OCI-LY3 (cell line): ENCODE measurements around the gene TUBB3.

ENCODE experiments used
- H2AFZ ChIP-seq: fragments of 200-600, 300-600 bp; shearing (Covaris generic); 2 replicates; pipeline ENCODE4 v1.6.0; 2014; ENCODE audit warnings: antibody characterized with exemption, low read depth, low read length
- H3K27ac ChIP-seq: fragments of 200-600, 300-600 bp; sonication (generic); 2 replicates; pipeline ENCODE4 v1.5.1; 2014; ENCODE audit warnings: mild to moderate bottlenecking, low read length, moderate library complexity, mixed read lengths
- H3K27me3 ChIP-seq: fragments of 200-600, 300-600 bp; sonication (generic); 2 replicates; pipeline ENCODE4 v1.6.1; 2014; ENCODE audit warnings: low read depth, low read length, mixed read lengths
- H3K36me3 ChIP-seq: fragments of 200-600, 300-600 bp; sonication (generic); replicated peaks from 2 replicates; pipeline ENCODE3; 2014; ENCODE audit warnings: low read depth, low read length, mixed read lengths
- H3K4me1 ChIP-seq: fragments of 300-600, 200-600 bp; sonication (generic); 2 replicates; pipeline ENCODE4 v1.6.1; 2014; ENCODE audit warnings: low read length, mixed read lengths
- H3K4me2 ChIP-seq: fragments of 200-600, 300-600 bp; sonication (generic); 2 replicates; pipeline ENCODE4 v1.6.1; 2014; ENCODE audit warnings: low read length, mixed read lengths
- H3K4me3 ChIP-seq: fragments of 300-600, 200-600 bp; sonication (generic); 2 replicates; pipeline ENCODE4 v1.5.1; 2014; ENCODE audit warnings: antibody characterized with exemption, mild to moderate bottlenecking, low read length, moderate library complexity
- H3K79me2 ChIP-seq: fragments of 300-600, 200-600 bp; shearing (Covaris generic); 2 replicates; pipeline ENCODE4 v1.6.1; 2014; ENCODE audit warnings: mild to moderate bottlenecking, low read length, mixed read lengths
- H3K9ac ChIP-seq: fragments of 300-600, 200-600 bp; shearing (Covaris generic); 2 replicates; pipeline ENCODE4 v1.6.0; 2014; ENCODE audit warnings: mild to moderate bottlenecking, low read length, moderate library complexity
- H3K9me3 ChIP-seq: fragments of 200-600, 300-600 bp; shearing (Covaris generic); 2 replicates; pipeline ENCODE4 v1.6.1; 2014; ENCODE audit warnings: low read length, mixed read lengths; ENCODE audit not compliant: insufficient read depth
- H4K20me1 ChIP-seq: fragments of 200-600, 300-600 bp; sonication (generic); 2 replicates; pipeline ENCODE4 v1.6.1; 2016; ENCODE audit warnings: low read length, mixed read lengths; ENCODE audit not compliant: insufficient read depth
- CTCF ChIP-seq: fragments of 200-600, 300-600 bp; sonication (generic); IDR thresholded peaks from 2 replicates; pipeline ENCODE4 v1.5.1; 2014; ENCODE audit warnings: antibody characterized with exemption, low read length, low read depth
- EZH2phosphoT487 ChIP-seq: fragments of 200-600 bp; shearing (Covaris generic); IDR thresholded peaks from 2 replicates; pipeline ENCODE4 v1.6.1; 2018; ENCODE audit warnings: antibody characterized with exemption, mixed run types, low read depth

Gene TUBB3

GRCh38 chr16:89949121-89949742 lies 26.1 kb downstream of the TUBB3 start:
- TF ChIP-seq EZH2phosphoT487 (no peak), CTCF (no peak)
- Histone ChIP-seq H3K27ac (no peak overlapping the region), H2AFZ (no peak overlapping the region), H4K20me1 (peaks cover 22% of the 10 kb centered on the region), H3K4me2 (peak overlapping the region; percentile 99), H3K4me3 (peak overlapping the region; percentile 97), H3K4me1 (peaks cover 66% of the 10 kb centered on the region), H3K9ac (peak overlapping the region; percentile 81), H3K36me3 (peaks cover 7% of the 10 kb centered on the region), H3K9me3 (no peaks in the 10 kb centered on the region), H3K27me3 (0 out of 2 replicates have a peak, but pooled peaks cover 3% of the 10 kb centered on the region), H3K79me2 (peaks cover 29% of the 10 kb centered on the region)

GRCh38 chr16:89949756-89950155 lies 26.6 kb downstream of the TUBB3 start:
- H2AFZ ChIP-seq: no peak overlapping the region
- no peak overlapping the region for H3K27ac ChIP-seq
- 0 out of 2 replicates have a peak, but pooled peaks cover 3% of the 10 kb centered on the region for H3K27me3 ChIP-seq
- no peaks in the 10 kb centered on the region for H3K9me3 ChIP-seq
- H3K79me2 ChIP-seq: peaks cover 34% of the 10 kb centered on the region
- H3K9ac ChIP-seq: peak overlapping the region; percentile 81
- peaks cover 28% of the 10 kb centered on the region for H4K20me1 ChIP-seq
- peaks cover 12% of the 10 kb centered on the region for H3K36me3 ChIP-seq
- H3K4me1 ChIP-seq: peaks cover 66% of the 10 kb centered on the region
- H3K4me2 ChIP-seq: peak overlapping the region; percentile 99
- TF ChIP-seq EZH2phosphoT487 (no peak), CTCF (no peak)
- peak overlapping the region; percentile 97 for H3K4me3 ChIP-seq

DNA sequence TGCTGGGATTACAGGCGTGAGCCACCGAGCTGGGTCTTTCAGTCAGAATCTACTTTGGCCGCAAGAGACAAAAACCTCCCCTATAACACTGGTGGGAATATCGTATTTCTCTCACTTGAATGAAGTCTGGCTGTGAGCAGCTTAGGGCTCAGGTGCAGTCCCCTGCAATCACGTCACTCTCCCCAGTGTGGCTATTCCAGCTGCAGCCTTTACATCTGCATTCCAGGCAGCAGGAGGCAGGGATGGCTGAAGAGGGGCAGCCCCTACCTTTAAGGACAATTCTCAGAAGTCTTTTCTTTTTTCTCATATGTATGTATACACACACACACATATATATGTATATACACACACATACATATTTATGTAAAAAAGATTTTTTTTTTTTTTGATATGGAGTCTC lies 28.4 kb downstream of the TUBB3 start:
- Histone ChIP-seq H4K20me1 (peaks cover 36% of the 10 kb centered on the region), H3K27me3 (0 out of 2 replicates have a peak, but pooled peaks cover 3% of the 10 kb centered on the region), H2AFZ (no peak overlapping the region), H3K4me2 (no peak overlapping the region), H3K36me3 (peaks cover 23% of the 10 kb centered on the region), H3K4me3 (no peak overlapping the region), H3K4me1 (peaks cover 52% of the 10 kb centered on the region), H3K9me3 (no peaks in the 10 kb centered on the region), H3K27ac (no peak overlapping the region), H3K9ac (no peak overlapping the region), H3K79me2 (peaks cover 38% of the 10 kb centered on the region)
- TF ChIP-seq EZH2phosphoT487 (no peak), CTCF (no peak)

- Histone ChIP-seq H3K4me3 (no peak overlapping the region), H3K4me2 (0 out of 2 replicates have a peak overlapping the region, but pooled peaks have one; percentile 72), H2AFZ (no peak overlapping the region), H3K9me3 (no peaks in the 10 kb centered on the region), H3K27me3 (0 out of 2 replicates have a peak, but pooled peaks cover 3% of the 10 kb centered on the region), H3K36me3 (peaks cover 28% of the 10 kb centered on the region), H4K20me1 (peaks cover 41% of the 10 kb centered on the region), H3K27ac (no peak overlapping the region), H3K79me2 (peaks cover 38% of the 10 kb centered on the region), H3K4me1 (peaks cover 46% of the 10 kb centered on the region), H3K9ac (no peak overlapping the region)
- no peak for TF ChIP-seq EZH2phosphoT487
- no peak for TF ChIP-seq CTCF
Measured at GRCh38 chr16:89952049-89952448, 28.9 kb downstream of the TUBB3 start.
